ENCODE data around the gene DDX41.

The DDX41 gene

GRCh38 chr5:177479774-177480173 lies 37.0 kb downstream of the DDX41 start:
- no peak for TF ChIP-seq CTCF (IDR thresholded peaks at IDR 0.05; ENCODE audit: insufficient read depth, missing control alignments)
- FAIRE-seq (no peak), DNase-seq (ENCODE audit: insufficient read length, low spot score) (no peak)

- DNase-seq (ENCODE audit: insufficient read length, low spot score) (no peak), FAIRE-seq (no peak)
Measured at GRCh38 chr5:177478711-177479646, 37.8 kb downstream of the DDX41 start.

GRCh38 chr5:177477701-177478477 lies 38.9 kb downstream of the DDX41 start:
- DNase-seq (ENCODE audit: insufficient read length, low spot score) (no peak), FAIRE-seq (no peak)
- no peak for TF ChIP-seq CTCF (IDR thresholded peaks at IDR 0.05; ENCODE audit: insufficient read depth, missing control alignments)

More at GRCh38 chr5:177478711-177479646, 37.8 kb downstream of the DDX41 start:
- TF ChIP-seq CTCF (IDR thresholded peaks at IDR 0.05; ENCODE audit: insufficient read depth, missing control alignments), result no peak

DNA sequence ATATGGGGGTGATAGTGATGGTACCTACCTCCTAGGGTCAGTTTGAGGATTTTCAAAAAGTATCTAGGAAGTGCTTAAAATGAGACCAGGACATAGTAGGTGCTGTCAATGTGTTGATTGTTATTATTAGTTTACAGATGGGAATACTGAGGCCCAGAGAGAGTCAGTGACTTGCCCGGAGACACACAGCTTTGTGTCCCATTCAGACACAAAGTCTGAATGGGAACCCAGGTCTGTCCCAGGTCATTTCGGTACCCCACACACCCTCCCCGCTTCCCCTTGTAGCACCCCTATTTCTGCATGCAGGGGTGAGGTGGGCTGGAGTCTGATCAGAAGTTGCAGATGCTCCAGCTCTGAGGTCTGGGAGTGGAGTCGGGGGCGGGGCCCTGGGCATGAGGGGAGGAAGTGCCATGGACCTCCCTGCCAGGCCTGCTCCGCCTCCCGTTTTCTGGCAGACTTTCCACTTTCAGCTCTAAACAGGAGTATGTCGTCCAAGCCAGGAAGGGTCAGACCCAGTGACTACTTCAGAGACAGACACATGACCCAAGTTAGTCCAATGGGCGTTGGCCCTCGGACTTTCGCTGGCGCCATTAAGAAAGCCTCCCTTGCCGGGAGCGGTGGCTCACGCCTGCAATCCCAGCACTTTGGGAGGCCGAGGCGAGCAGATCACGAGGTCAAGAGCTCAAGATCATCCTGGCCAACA lies 40.1 kb downstream of the DDX41 start:
- FAIRE-seq (no peak), DNase-seq (ENCODE audit: insufficient read length, low spot score) (no peak)
- no peak for TF ChIP-seq CTCF (IDR thresholded peaks at IDR 0.05; ENCODE audit: insufficient read depth, missing control alignments)

- FAIRE-seq (no peak), DNase-seq (ENCODE audit: insufficient read length, low spot score) (no peak)
- TF ChIP-seq CTCF (IDR thresholded peaks at IDR 0.05; ENCODE audit: insufficient read depth, missing control alignments), result no peak
Measured at GRCh38 chr5:177475563-177476427, 41.0 kb downstream of the DDX41 start.

DNA sequence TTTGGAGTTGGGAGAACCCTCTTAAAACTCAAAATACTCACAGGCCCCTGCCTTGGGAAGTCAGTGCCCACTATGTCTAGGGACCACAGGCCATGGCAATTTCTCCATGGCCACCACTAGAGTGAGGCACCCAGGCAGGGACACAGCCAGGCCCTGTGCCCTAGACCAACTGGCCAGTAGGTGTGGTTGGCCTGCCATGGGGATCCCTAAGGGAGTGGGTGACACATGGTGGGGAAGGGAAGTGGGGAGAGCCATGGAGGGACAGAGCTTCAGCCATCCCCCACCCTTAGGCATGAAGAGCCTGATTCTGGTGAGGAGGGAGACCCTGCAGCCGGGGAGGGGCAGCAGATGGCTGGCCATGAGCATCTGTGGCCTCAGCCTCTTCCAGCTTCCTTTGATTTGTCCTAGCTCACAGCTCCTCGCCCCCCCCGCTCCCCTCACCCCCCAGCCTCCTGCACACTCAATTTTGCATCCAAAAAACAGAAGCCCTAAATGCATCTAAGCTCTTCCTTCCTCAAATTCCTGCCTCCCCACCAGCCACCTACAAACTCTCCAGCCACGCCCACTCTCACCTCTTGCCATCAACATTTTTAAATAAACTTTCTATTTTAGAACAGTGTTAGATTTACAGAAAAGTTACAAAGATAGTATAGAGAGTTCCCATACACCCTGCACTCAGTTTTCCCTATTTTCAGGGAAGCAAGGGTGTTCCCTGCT lies 41.8 kb downstream of the DDX41 start:
- no peak for DNase-seq (ENCODE audit: insufficient read length, low spot score)
- FAIRE-seq, result no peak
- no peak for TF ChIP-seq CTCF (IDR thresholded peaks at IDR 0.05; ENCODE audit: insufficient read depth, missing control alignments)
